ENCODE results near the gene ERBB4. TPM values are rescaled to one million over a fixed set of nuclear protein-coding genes. Genes with fewer than 3 reads are reported as not detected.

Gene ERBB4
- total and polyA plus RNA-seq, 10 of the 15 experiments (the other 5 are each of a cell fraction or from before 2014, with no cell fraction given), result under 0.01 to 0.23 (median 0.01) TPM; not detected in 4

DNA sequence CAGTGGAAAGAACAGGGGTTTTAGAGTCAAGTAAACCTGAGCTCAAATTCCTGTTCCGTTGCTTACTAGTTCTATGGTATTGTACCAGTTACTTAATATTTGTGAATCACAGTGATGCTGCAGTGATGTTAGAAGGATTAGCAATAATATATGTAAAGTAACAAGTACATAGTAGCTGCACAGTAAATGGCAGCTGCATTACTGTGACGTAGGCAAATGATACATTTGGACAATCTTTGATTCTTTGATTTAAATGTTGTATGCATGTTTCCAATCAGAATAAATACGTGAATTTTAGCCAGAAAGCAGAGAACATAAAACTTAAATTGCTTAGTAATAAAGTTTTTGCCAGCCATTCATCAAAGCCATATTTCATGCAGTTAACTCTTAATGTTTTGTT, 243.0 kb downstream of the ERBB4 start:
- WGBS (ENCODE audit: insufficient coverage, insufficient replicate concordance, low lambda C conversion rate, missing lambda C conversion rate), result 31% methylated on average over 3 of the region's 3 CpGs
- no peaks in the 10 kb centered on the region for H3K79me2 ChIP-seq (ENCODE audit: control insufficient read depth, insufficient read depth, low read length)
- intact Hi-C loops (cut with micrococcal nuclease; ENCODE audit: unreplicated experiment) (no loop called here), in situ Hi-C loops (cut with MboI) (no loop called here)
- H3K4me3 ChIP-seq, result no peak overlapping the region
- H3K36me3 ChIP-seq (ENCODE audit: control insufficient read depth in 2 of 2, insufficient read depth in 2 of 2, low read length in 1 of 2), result no peaks in the 10 kb centered on the region
- no peak overlapping the region for H3K9ac ChIP-seq (ENCODE audit: control insufficient read depth, insufficient read depth, low read length)
- ChIA-PET RAD21 (ENCODE audit: unreplicated experiment) (no interaction called here), POLR2A (no interaction called here), CTCF (no interaction called here), SMC1A (ENCODE audit: uncharacterized antibody, unreplicated experiment) (no interaction called here)
- no peak overlapping the region for H2AFZ ChIP-seq (ENCODE audit: control insufficient read depth, low read depth, low read length)
- no peak overlapping the region for H3K27ac ChIP-seq (ENCODE audit: control insufficient read depth, insufficient read depth)
- DNase-seq (ENCODE audit: low read depth, low spot score), result no peak
- H3K27me3 ChIP-seq (replicated peaks in 1 of 2; ENCODE audit: control insufficient read depth in 2 of 2, insufficient read depth in 2 of 2, low read length in 1 of 2), result no peaks in the 10 kb centered on the region
- no peak overlapping the region for H3K4me2 ChIP-seq (ENCODE audit: control insufficient read depth, insufficient read depth)
- BruUV-seq (replicated peaks), result no TSS peak
- H3K4me1 ChIP-seq (ENCODE audit: control insufficient read depth, insufficient read depth, low read length), result no peaks in the 10 kb centered on the region
- ATAC-seq, result no peak
- no peaks in the 10 kb centered on the region for H4K20me1 ChIP-seq (ENCODE audit: control insufficient read depth, insufficient read depth)
- no peaks in the 10 kb centered on the region for H3K9me3 ChIP-seq (replicated peaks; ENCODE audit: control insufficient read depth, insufficient read depth, low read length)
- FAIRE-seq, result no peak
- TF ChIP-seq RB1 (IDR thresholded peaks at IDR 0.05; ENCODE audit: borderline replicate concordance), result no peak
- TF ChIP-seq, protein P1, sequence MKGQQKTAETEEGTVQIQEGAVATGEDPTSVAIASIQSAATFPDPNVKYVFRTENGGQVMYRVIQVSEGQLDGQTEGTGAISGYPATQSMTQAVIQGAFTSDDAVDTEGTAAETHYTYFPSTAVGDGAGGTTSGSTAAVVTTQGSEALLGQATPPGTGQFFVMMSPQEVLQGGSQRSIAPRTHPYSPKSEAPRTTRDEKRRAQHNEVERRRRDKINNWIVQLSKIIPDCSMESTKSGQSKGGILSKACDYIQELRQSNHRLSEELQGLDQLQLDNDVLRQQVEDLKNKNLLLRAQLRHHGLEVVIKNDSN (IDR thresholded peaks at IDR 0.05; ENCODE audit: borderline replicate concordance, extremely low read length, insufficient read depth, low read depth, low read length), result no peak
- no peak for TF ChIP-seq IKZF1 (conservative IDR thresholded peaks at IDR 0.05)
- TF ChIP-seq NR2F1 (conservative IDR thresholded peaks at IDR 0.05), result no peak
- no peak for TF ChIP-seq NFIC (IDR thresholded peaks at IDR 0.05; ENCODE audit: low read depth, low read length)
- no peak for TF ChIP-seq ETV6 (conservative IDR thresholded peaks at IDR 0.05 in 1 of 2, IDR thresholded peaks at IDR 0.05 in 1 of 2; ENCODE audit: borderline replicate concordance in 1 of 2, low read depth in 1 of 2)
- no peak for TF ChIP-seq CHD2 (IDR thresholded peaks at IDR 0.05; ENCODE audit: borderline replicate concordance, low read depth, low read length)
- TF ChIP-seq ZSCAN29 (IDR thresholded peaks at IDR 0.05), result no peak
- TF ChIP-seq RELA (IDR thresholded peaks at IDR 0.05; ENCODE audit: borderline replicate concordance, partially characterized antibody), result no peak
- no peak for TF ChIP-seq ZNF384 (IDR thresholded peaks at IDR 0.05; ENCODE audit: borderline replicate concordance, low read depth, low read length)
- TF ChIP-seq, protein P2, sequence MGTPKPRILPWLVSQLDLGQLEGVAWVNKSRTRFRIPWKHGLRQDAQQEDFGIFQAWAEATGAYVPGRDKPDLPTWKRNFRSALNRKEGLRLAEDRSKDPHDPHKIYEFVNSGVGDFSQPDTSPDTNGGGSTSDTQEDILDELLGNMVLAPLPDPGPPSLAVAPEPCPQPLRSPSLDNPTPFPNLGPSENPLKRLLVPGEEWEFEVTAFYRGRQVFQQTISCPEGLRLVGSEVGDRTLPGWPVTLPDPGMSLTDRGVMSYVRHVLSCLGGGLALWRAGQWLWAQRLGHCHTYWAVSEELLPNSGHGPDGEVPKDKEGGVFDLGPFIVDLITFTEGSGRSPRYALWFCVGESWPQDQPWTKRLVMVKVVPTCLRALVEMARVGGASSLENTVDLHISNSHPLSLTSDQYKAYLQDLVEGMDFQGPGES (IDR thresholded peaks at IDR 0.05), result no peak
- TF ChIP-seq ZNF217 (IDR thresholded peaks at IDR 0.05), result no peak
- TF ChIP-seq TAF1 (IDR thresholded peaks at IDR 0.05; ENCODE audit: borderline replicate concordance, low read depth, low read length), result no peak
- TF ChIP-seq, protein P3, sequence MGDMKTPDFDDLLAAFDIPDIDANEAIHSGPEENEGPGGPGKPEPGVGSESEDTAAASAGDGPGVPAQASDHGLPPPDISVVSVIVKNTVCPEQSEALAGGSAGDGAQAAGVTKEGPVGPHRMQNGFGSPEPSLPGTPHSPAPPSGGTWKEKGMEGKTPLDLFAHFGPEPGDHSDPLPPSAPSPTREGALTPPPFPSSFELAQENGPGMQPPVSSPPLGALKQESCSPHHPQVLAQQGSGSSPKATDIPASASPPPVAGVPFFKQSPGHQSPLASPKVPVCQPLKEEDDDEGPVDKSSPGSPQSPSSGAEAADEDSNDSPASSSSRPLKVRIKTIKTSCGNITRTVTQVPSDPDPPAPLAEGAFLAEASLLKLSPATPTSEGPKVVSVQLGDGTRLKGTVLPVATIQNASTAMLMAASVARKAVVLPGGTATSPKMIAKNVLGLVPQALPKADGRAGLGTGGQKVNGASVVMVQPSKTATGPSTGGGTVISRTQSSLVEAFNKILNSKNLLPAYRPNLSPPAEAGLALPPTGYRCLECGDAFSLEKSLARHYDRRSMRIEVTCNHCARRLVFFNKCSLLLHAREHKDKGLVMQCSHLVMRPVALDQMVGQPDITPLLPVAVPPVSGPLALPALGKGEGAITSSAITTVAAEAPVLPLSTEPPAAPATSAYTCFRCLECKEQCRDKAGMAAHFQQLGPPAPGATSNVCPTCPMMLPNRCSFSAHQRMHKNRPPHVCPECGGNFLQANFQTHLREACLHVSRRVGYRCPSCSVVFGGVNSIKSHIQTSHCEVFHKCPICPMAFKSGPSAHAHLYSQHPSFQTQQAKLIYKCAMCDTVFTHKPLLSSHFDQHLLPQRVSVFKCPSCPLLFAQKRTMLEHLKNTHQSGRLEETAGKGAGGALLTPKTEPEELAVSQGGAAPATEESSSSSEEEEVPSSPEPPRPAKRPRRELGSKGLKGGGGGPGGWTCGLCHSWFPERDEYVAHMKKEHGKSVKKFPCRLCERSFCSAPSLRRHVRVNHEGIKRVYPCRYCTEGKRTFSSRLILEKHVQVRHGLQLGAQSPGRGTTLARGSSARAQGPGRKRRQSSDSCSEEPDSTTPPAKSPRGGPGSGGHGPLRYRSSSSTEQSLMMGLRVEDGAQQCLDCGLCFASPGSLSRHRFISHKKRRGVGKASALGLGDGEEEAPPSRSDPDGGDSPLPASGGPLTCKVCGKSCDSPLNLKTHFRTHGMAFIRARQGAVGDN (IDR thresholded peaks at IDR 0.05), result no peak
- TF ChIP-seq, protein P4, sequence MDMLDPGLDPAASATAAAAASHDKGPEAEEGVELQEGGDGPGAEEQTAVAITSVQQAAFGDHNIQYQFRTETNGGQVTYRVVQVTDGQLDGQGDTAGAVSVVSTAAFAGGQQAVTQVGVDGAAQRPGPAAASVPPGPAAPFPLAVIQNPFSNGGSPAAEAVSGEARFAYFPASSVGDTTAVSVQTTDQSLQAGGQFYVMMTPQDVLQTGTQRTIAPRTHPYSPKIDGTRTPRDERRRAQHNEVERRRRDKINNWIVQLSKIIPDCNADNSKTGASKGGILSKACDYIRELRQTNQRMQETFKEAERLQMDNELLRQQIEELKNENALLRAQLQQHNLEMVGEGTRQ (IDR thresholded peaks at IDR 0.05; ENCODE audit: borderline replicate concordance, low read depth, low read length), result no peak
- no peak for TF ChIP-seq PAX8 (IDR thresholded peaks at IDR 0.05)
- TF ChIP-seq ATF7 (IDR thresholded peaks at IDR 0.05; ENCODE audit: low read depth), result no peak
- TF ChIP-seq ZNF24 (IDR thresholded peaks at IDR 0.05), result no peak
